Keratinocyte (primary cell): ENCODE measurements around the gene ALDH1L1. TPM values are rescaled to one million over a fixed set of nuclear protein-coding genes. Genes with fewer than 3 reads are reported as not detected.

Experiments used
- DNase-seq: peaks from one replicate; pipeline ENCODE4 v3.0.0-alpha.2; 2011; ENCODE audit warnings: low read depth, missing footprints, low spot score
- FAIRE-seq: peaks from 2 replicates; lab custom pipeline; 2011; peaks lifted over from hg19 to GRCh38; lab: Jason Lieb, UNC
- H2AFZ ChIP-seq: 2 replicates; pipeline ENCODE4 v1.6.0; 2012; ENCODE audit warnings: low read length, control low read depth, inconsistent platforms; ENCODE audit not compliant: control insufficient read depth
- H3K27ac ChIP-seq: 2 replicates; pipeline ENCODE4 v1.5.1; 2011; ENCODE audit warnings: low read length; ENCODE audit not compliant: control insufficient read depth, insufficient read depth
- H3K27me3 ChIP-seq: 3 replicates; pipeline ENCODE4 v1.6.0; 2011; ENCODE audit warnings: low read length; ENCODE audit not compliant: control insufficient read depth, insufficient read depth; ENCODE audit errors: extremely low read depth
- H3K36me3 ChIP-seq, 2 experiments: 2 replicates in 1 of 2; 3 replicates in 1 of 2; pipeline ENCODE4 v1.5.1; 2011; ENCODE audit warnings: low read length in 2 of 2, mild to moderate bottlenecking in 1 of 2; ENCODE audit not compliant: control insufficient read depth in 2 of 2, insufficient read depth in 2 of 2; ENCODE audit errors: extremely low read depth in 1 of 2
- H3K4me1 ChIP-seq: 3 replicates; pipeline ENCODE4 v1.5.1; 2011; ENCODE audit warnings: low read length; ENCODE audit not compliant: control insufficient read depth, insufficient read depth; ENCODE audit errors: extremely low read depth
- H3K4me2 ChIP-seq: 3 replicates; pipeline ENCODE4 v1.6.0; 2011; ENCODE audit warnings: low read depth, low read length; ENCODE audit not compliant: control insufficient read depth, insufficient read depth; ENCODE audit errors: extremely low read depth
- H3K4me3 ChIP-seq, 3 experiments: fragments of 200-600 bp in 1 of 3; sonication (generic) in 1 of 3; 2 replicates in 2 of 3; 3 replicates in 1 of 3; pipeline ENCODE4 v1.5.1; 2011 to 2016; ENCODE audit warnings: low read length in 3 of 3, mild to moderate bottlenecking in 3 of 3, control low read depth in 2 of 3, inconsistent platforms in 1 of 3, low read depth in 1 of 3, mixed read lengths in 1 of 3, mixed run types in 1 of 3, moderate library complexity in 1 of 3; ENCODE audit not compliant: control insufficient read depth in 2 of 3, insufficient read depth in 2 of 3; ENCODE audit errors: extremely low read depth in 1 of 3
- H3K79me2 ChIP-seq: 2 replicates; pipeline ENCODE4 v1.6.0; 2012; ENCODE audit warnings: low read length; ENCODE audit not compliant: control insufficient read depth, insufficient read depth
- H3K9ac ChIP-seq: 3 replicates; pipeline ENCODE4 v1.6.0; 2011; ENCODE audit warnings: low read length; ENCODE audit not compliant: control insufficient read depth, insufficient read depth; ENCODE audit errors: extremely low read depth
- H3K9me1 ChIP-seq: 3 replicates; pipeline ENCODE4 v1.6.0; 2011; ENCODE audit warnings: low read length; ENCODE audit not compliant: control insufficient read depth, insufficient read depth; ENCODE audit errors: extremely low read depth
- H3K9me3 ChIP-seq: 2 replicates; pipeline ENCODE4 v1.5.1; 2012; ENCODE audit warnings: low read depth, low read length; ENCODE audit not compliant: control insufficient read depth
- H4K20me1 ChIP-seq: 3 replicates; pipeline ENCODE4 v1.6.0; 2011; ENCODE audit warnings: low read length; ENCODE audit not compliant: control insufficient read depth, insufficient read depth; ENCODE audit errors: extremely low read depth
- CTCF ChIP-seq, 3 experiments: IDR thresholded peaks in 1 of 3; conservative IDR thresholded peaks in 1 of 3; optimal IDR thresholded peaks in 1 of 3; 2 replicates in 2 of 3; 3 replicates in 1 of 3; pipeline versions ENCODE3 to v1.5.1; 2011; ENCODE audit warnings: low read length in 3 of 3, mild to moderate bottlenecking in 3 of 3, moderate library complexity in 2 of 3, control low read depth in 1 of 3, inconsistent platforms in 1 of 3; ENCODE audit not compliant: insufficient read depth in 2 of 3; ENCODE audit errors: extremely low read depth in 1 of 3
- EZH2 ChIP-seq: IDR thresholded peaks from one replicate; pipeline ENCODE4 v1.6.1; 2012; ENCODE audit warnings: inconsistent platforms, mild to moderate bottlenecking, low read length, moderate library complexity
- dilution Hi-C: fragments of 300-500 bp; cut with MboI; formaldehyde crosslinking; loops from one replicate; pipeline ENCODE4 v1.7.0; 2020; ENCODE audit warnings: low sequenced_read_pairs; ENCODE audit not compliant: extremely low pct_ligation_motif_present
- polyA plus RNA-seq, 5 experiments: library from polyadenylated mRNA; depleted of rRNA in 3 of 5; stranded (reverse) in 3 of 5; stranded (forward) in 1 of 5; unstranded in 1 of 5; fragments of >200 nt; gene quantifications; 1 replicate in 1 of 5; 2 replicates in 3 of 5; 3 replicates in 1 of 5; pipeline versions ENCODE4 v1.2.1 to v1.2.3, GENCODE V29; 2011 to 2012; ENCODE audit warnings: missing spikeins in 2 of 5, low read depth in 1 of 5, low replicate concordance in 1 of 5

Gene ALDH1L1
- polyA plus RNA-seq, 1 donor (not counting 4 experiments of a cell fraction or from before 2014, with no cell fraction given), result 0.35 TPM

DNA sequence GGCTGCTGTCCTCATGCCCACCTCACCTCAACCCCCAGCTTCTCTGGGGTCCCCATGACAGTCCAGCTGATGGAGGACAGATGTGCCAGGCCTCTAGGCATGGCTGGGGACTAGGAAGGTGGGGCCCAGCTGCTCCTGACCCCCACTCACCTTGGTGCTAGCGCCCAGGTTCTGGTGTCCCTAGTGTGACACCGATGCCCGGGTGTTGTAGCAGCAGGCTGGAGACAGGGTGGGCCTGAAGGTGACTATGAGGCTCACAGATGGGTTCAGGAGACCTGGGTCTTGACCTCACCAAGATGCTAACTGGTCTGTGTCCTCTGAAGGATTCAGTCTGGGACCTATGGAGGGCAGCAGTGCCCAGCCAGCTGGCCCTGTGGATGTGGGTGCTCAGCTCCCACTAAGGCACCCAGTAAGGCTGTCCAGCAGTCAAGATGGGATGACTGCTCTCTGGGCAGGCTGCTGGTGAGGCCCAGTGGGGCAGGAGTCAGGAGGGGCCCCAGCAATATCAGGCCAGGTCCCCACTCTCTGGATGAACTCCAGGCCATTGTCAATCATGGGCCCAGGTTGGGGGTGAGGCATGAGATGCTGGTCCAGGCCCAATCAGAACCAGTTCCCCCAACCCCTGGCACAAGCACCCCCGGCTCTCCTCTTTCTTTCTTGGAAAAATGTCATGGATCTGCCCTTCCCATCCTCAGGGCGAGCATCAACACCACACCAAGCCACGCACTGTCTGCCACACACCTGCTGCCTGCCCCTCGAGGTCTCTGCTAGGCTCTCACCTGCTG lies 33.0 kb downstream of the ALDH1L1 start:
- dilution Hi-C loops, result no loop called here
- DNase-seq, result no peak
- Histone ChIP-seq H3K79me2 (no peaks in the 10 kb centered on the region), H3K27ac (no peak overlapping the region), H3K36me3 (no peaks in the 10 kb centered on the region), H3K27me3 (peaks cover 14% of the 10 kb centered on the region), H3K9ac (no peak overlapping the region), H3K4me3 (no peak overlapping the region), H3K9me1 (no peaks in the 10 kb centered on the region), H2AFZ (no peak overlapping the region), H3K4me2 (no peak overlapping the region), H3K9me3 (no peaks in the 10 kb centered on the region), H3K4me1 (no peaks in the 10 kb centered on the region), H4K20me1 (no peaks in the 10 kb centered on the region)
- no peak for FAIRE-seq
- TF ChIP-seq CTCF (optimal IDR thresholded peaks at IDR 0.05 in 1 of 3, IDR thresholded peaks at IDR 0.05 in 1 of 3, conservative IDR thresholded peaks at IDR 0.05 in 1 of 3; ENCODE audit: extremely low read depth in 1 of 3, insufficient read depth in 2 of 3, low read length in 3 of 3) (no peak), EZH2 (no peak)

GRCh38 chr3:126146525-126147146 lies 33.8 kb downstream of the ALDH1L1 start:
- no peaks in the 10 kb centered on the region for H3K4me1 ChIP-seq
- FAIRE-seq (no peak), DNase-seq (no peak)
- H3K9me3 ChIP-seq, result no peaks in the 10 kb centered on the region
- no peak overlapping the region for H3K4me2 ChIP-seq
- dilution Hi-C loops, result no loop called here
- no peak overlapping the region for H2AFZ ChIP-seq
- no peak overlapping the region for H3K27ac ChIP-seq
- peaks cover 14% of the 10 kb centered on the region for H3K27me3 ChIP-seq
- H3K79me2 ChIP-seq, result no peaks in the 10 kb centered on the region
- H3K9me1 ChIP-seq, result no peaks in the 10 kb centered on the region
- no peaks in the 10 kb centered on the region for H3K36me3 ChIP-seq
- no peak for TF ChIP-seq EZH2
- TF ChIP-seq CTCF (optimal IDR thresholded peaks at IDR 0.05 in 1 of 3, IDR thresholded peaks at IDR 0.05 in 1 of 3, conservative IDR thresholded peaks at IDR 0.05 in 1 of 3; ENCODE audit: extremely low read depth in 1 of 3, insufficient read depth in 2 of 3, low read length in 3 of 3), result no peak
- no peak overlapping the region for H3K9ac ChIP-seq
- no peaks in the 10 kb centered on the region for H4K20me1 ChIP-seq
- H3K4me3 ChIP-seq, result no peak overlapping the region
